LNCaP clone FGC (cell line): ENCODE measurements around the gene MBOAT2.
"Not testable (repeated sequence)": the region's sequence is repeated elsewhere in the genome, so short reads cannot be mapped to it uniquely, and the experiment has no call there.

ENCODE experiments used
- DNase-seq: peaks from one replicate; pipeline ENCODE4 v3.0.0-alpha.2; 2011; ENCODE audit warnings: low read depth
- H3K4me3 ChIP-seq: 2 replicates; pipeline ENCODE4 v1.5.1; 2011; ENCODE audit warnings: mild to moderate bottlenecking, low read depth, low read length, control low read depth
- TF ChIP-seq, protein P1 (sequence below): IDR thresholded peaks from 2 replicates; pipeline ENCODE4 v1.5.1; 2012; ENCODE audit warnings: mild to moderate bottlenecking; ENCODE audit not compliant: control insufficient read depth, insufficient read depth; ENCODE audit errors: extremely low read depth

Gene MBOAT2

DNA sequence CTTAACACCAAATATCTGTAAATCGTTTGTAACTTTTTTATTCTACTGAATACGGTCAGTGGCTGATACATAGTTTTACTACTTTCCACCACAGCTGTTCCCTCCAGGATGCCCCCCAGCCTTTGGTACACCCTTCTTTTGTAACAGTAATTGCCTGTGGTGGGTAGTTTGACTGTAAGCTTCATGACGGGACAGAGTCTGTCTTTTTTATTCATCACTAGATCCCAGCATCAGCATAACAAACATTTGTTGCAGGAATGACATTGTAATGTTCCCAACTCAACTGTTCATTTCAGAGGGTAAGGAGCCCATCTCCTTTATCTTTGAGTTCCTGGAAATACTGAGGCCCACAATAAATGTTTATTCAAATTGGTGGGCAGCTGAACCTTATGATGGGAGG is 67.5 kb downstream of the MBOAT2 start:
- DNase-seq, result no peak
- H3K4me3 ChIP-seq, result no peak overlapping the region
- TF ChIP-seq, protein P1, sequence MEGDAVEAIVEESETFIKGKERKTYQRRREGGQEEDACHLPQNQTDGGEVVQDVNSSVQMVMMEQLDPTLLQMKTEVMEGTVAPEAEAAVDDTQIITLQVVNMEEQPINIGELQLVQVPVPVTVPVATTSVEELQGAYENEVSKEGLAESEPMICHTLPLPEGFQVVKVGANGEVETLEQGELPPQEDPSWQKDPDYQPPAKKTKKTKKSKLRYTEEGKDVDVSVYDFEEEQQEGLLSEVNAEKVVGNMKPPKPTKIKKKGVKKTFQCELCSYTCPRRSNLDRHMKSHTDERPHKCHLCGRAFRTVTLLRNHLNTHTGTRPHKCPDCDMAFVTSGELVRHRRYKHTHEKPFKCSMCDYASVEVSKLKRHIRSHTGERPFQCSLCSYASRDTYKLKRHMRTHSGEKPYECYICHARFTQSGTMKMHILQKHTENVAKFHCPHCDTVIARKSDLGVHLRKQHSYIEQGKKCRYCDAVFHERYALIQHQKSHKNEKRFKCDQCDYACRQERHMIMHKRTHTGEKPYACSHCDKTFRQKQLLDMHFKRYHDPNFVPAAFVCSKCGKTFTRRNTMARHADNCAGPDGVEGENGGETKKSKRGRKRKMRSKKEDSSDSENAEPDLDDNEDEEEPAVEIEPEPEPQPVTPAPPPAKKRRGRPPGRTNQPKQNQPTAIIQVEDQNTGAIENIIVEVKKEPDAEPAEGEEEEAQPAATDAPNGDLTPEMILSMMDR, result no peak

DNA sequence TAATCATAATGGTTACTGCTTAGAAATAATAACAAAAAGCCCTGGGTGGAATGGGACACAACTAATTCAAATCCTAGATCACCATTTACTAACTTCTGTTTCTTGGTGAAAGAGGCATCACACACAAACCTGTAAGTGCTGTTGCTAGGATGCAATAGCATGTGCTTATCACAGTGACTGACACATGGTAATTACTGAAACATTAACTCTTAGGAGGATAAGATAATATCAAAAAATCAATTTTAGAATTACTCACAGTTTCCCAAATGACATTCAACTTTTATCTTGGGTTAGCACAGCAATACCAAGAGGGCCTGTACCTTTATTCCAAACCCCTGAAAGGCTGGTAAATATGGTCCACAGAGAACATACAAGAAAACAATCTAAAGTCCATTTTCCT is 69.1 kb downstream of the MBOAT2 start:
- TF ChIP-seq, protein P1, result no peak

DNA sequence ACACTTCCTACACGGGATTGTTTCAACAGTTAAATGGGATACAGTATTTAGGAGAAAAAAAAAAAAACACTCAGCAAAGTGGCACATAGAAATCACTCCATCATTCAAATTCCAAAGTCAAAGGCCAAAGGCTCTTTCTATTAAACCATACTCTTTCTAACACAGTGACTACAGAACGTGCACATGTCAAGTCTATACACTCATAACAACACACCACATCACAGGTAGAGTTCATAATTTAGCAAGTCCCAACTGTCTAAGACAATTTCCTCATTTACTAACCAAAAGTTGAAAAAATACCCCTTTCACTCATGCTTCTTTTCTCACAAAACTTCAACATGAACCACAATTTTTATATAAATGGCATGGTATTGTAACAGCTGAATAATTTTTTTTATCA is 70.8 kb downstream of the MBOAT2 start:
- TF ChIP-seq, protein P1, result no peak
- DNase-seq, result no peak
- no peak overlapping the region for H3K4me3 ChIP-seq

More for the DNA sequence above, 69.1 kb downstream of the MBOAT2 start:
- no peak overlapping the region for H3K4me3 ChIP-seq
- no peak for DNase-seq

GRCh38 chr2:8930185-8930584 is 73.3 kb downstream of the MBOAT2 start:
- DNase-seq, H3K4me3 ChIP-seq: not testable (repeated sequence)

DNA sequence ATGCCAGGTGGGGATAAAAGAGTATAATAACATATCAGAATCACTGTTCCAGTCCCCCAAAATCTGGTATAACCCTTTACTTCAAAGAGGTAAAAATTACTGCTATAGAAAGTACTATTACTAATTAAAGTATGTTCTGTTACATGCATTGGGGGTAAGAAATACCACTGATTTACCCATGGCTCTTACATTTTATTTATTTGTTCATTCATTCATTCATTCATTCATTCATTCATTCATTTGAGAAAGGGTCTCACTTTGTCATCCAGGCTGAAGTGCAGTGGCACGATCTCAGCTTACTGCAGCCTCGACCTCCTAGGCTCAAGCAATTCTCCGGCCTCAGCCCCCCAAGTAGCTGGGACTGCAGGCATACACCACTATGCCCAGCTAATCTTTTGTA is 74.4 kb downstream of the MBOAT2 start:
- no peak for DNase-seq
- no peak overlapping the region for H3K4me3 ChIP-seq
- TF ChIP-seq, protein P1, result no peak

DNA sequence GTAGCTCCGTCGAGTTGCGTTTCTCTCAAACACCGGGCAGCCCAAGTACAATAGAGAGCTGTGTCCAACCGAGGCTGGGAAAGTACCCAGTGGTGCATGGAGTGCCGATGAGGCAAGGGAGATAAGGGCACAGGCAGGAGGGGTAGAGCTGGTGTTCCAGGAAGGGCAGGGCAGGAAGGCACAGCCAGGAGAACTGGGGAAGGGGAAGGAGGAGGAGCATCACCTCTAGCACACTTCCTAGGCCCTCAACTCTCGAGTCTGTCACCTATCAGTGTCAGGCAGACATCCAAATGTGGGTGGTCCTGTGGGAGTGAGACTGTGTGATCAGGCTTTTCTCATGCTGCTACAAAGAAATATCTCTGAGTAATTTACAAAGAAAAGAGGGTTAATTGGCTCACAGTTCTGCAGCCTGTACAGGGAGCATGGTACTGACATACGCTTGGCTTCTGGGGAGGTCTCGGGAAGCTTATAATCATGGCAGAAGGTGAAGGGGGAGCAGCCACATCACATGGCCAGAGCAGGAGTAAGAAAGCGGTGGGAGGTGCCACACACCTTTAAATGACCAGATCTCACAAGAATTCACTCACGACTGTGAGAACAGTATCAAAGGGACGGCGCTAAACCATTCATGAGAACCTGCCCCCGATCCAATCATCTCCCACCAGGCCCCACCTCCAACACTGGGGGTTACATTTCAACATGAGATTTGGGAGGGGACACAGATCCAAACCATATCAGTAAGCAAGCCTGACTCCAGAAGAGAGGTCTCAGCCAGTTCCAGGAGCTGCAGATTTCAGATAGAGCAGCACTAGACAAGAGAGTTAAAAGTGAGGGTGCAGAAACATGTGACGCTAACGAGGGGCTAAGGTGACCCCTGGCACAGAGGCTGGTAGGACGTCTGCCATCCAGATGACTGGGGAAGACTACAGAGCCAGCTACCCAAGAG is 75.7 kb downstream of the MBOAT2 start:
- no peak for DNase-seq
- TF ChIP-seq, protein P1, result no peak
- no peak overlapping the region for H3K4me3 ChIP-seq

DNA sequence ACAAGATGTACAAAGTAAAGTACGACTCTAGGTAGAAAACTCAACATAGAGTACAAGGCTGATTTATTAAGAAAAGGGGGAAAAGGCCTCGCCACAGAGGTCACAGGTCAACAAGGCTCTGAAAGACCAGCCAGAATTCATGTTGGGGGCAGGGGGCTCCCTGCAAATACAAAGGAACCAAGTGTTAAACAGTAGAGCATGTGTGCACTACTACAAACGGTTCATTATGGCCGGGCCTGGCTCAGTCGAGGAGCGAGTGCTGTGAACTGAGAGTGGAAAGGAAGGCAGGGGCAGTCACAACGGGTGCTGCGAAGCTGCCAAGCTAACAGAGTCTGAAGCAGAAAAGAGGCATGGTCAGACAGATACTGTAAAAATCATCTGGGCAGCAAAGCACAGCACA is 77.1 kb downstream of the MBOAT2 start:
- no peak overlapping the region for H3K4me3 ChIP-seq
- DNase-seq, result no peak
- TF ChIP-seq, protein P1, result no peak
